IPS DF 19.7 (cell line): Measurements from ENCODE around the gene TRABD2B.

Experiments used
- DNase-seq: peaks from one replicate; pipeline ENCODE4 v3.0.0-alpha.2; 2013; ENCODE audit warnings: low read depth, low spot score

TRABD2B gene

DNA sequence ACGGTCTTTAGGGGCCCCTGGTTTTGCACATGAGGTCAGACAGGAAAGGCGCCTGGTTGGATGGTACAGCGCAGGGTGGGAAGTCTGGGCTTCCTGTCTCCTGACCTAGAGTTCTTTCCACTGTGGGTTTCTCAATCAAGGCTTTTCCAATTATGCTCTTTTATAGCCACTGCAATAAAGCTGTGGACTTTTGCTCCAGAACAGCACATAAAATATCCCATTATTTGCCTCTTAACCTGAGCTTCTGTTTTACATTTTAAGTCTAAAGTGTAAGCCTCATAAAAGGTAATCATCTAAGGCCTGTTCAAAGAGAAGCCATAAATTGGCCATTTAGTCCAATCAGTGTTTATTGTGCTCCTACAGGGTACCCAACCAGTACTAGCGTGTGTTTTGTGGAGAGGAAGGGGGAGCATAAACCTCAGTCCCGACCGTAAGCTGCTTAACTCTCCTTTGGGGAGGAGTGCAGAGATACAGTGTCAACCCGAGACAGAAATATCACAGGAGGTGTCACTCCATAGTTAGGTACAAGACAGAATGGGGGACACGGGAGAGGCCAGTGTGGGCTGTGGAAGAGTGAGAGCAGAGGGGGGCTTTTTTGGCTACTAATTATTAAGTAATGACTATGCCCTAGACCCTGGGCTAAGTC, 270.0 kb downstream of the TRABD2B start:
- no peak for DNase-seq

GRCh38 chr1:47725992-47726855, 271.0 kb downstream of the TRABD2B start:
- DNase-seq, result peak; percentile 50

- no peak for DNase-seq
Observed at GRCh38 chr1:47725511-47725991, 271.6 kb downstream of the TRABD2B start.

DNA sequence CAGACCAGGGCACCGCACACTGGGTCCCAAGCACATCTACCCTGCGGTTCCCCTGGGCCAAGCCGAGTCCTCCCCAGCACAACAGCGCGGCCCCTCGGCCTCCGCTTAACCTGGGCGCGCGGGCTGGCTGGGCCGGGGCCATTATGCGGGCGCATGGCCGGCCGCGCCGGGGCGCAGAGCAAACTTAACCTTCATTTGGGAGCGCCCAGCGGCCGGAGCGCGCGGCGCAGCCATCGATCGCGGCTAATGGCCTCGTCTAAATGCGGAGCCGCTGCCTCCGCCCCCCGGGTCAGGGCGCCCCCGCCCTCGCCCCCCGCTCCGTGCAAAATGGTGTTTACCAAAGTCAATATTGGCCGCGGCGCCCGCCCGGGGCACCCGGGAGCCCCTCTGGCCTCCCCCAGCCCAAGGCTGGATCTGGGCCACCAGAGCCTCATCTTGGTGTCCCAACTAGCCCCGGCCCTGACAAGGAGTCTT, 272.1 kb downstream of the TRABD2B start:
- DNase-seq, result no peak

- DNase-seq, result no peak
Observed at GRCh38 chr1:47724432-47724999, 272.7 kb downstream of the TRABD2B start.

- no peak for DNase-seq
Observed at GRCh38 chr1:47722909-47723580, 274.1 kb downstream of the TRABD2B start.

- no peak for DNase-seq
Observed at GRCh38 chr1:47722101-47722500, 275.1 kb downstream of the TRABD2B start.

DNA sequence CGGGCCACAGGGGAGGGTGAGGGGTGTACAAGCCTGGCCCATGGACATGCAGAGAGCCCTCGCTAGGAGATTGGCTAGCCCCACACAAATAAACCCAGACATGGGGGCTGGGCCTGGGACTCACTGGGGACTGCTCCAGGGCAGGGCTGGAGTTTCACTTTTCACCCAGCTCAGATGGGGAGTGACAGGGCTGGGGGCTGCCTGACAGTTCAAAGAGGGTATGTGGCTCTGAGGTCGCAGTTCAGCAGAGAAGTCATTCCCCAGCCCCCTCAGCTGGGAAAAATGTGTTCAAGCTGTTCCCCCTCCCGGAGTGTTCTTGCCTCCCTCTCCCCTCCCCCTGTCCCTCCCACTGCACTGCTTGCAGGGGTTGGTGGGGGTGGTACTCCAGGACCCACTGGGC, 277.1 kb downstream of the TRABD2B start:
- no peak for DNase-seq

GRCh38 chr1:47717341-47717740, 279.8 kb downstream of the TRABD2B start:
- no peak for DNase-seq

DNA sequence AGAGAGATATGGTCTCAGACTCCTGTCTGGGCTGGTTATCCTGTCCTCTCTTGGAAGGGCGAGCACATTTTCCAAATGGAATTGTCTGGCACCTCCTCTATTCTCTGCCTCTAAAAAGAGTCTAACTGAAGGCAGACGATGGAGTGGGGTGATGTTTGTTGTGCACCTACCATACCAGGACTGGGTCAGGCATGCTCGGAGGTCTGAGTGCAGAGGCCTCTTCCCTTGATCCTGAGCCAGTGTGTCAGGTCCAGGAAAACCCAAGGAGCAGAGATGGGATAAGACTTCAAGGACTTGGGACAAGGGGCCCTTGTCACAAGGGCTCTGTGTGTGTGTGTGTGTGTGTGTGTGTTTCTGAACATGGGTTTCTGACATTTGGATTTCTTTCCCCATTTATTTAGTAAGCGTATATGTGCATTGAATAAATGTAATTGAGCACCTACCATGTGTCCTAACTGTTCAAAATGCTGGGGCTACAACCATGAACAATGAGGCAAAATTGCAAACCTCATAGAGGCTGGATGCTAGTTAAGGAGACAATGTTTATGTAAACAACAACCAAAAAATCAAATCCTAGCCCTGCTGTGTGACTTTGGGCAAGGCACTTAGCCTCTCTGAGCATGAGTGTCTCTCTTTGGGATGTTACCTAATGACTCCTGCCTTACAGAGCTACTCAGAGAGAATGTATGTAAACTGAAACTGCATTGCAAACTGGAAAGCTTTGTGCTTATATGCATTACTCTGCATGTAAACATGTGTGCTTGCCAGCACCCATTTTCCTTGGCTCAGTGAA, 283.0 kb downstream of the TRABD2B start:
- no peak for DNase-seq

GRCh38 chr1:47713333-47713953, 283.7 kb downstream of the TRABD2B start:
- DNase-seq, result no peak

DNA sequence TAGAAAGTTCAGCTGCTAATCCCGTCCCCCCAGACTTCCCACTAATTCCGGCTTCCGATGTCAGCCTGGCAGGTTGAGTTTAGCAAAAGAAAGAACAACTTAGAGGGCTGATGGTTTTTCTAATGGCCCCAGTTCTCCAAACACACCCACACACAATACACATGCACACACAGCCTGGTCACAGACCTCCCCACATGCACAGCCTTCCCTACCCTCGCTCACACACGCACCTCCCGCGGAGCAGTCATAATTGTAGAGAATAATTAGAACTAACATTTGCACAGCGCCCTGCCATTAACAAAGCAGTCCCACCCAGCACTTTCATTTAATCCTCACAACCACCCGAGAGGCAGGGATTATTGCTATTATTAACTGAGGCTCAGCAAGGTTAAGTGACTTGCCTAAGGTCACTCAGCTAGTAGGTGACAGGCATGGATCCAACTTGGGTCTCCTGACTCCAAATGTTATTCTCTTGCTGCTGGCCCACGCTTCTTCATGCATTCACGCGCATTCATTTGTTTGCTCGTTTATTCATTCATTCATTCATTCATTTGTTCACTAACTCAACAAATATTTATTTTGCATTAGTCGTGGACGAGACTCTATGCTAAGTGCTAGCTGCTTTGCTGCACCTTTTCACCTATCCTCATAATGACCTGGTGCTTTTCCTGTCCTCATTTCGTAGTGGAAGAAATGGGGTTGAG, 284.4 kb downstream of the TRABD2B start:
- no peak for DNase-seq

DNA sequence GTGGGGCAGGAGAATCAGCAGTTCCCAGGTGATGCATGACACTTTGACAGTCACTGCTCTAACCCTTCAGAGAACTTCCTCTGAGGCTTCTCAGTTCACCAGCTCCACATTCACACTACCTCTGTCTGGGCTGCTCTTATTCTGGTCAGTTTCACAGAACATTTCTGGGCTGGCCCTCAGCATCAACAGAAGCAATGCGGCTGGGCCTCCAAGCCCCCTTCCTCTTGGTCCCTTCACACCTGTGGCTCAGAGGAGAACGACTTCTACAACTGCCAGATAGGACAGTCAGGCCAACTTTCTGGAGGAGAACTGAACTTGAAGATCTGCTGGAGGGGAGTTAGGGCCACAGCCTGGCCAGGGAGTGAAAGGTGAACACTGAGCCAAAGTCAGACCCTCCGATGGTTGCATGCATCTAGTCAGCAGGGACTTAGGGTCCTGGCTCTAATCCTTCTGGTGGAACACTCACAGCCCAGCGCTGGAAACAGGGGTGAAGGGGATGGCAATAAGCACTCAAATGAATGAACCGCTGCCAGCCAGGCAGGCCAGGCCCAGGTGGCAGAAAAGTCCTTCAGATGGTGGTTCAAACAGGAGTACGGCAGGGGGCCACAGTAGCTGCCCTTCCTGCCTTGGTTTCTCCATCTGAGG, 285.2 kb downstream of the TRABD2B start:
- DNase-seq, result no peak

DNA sequence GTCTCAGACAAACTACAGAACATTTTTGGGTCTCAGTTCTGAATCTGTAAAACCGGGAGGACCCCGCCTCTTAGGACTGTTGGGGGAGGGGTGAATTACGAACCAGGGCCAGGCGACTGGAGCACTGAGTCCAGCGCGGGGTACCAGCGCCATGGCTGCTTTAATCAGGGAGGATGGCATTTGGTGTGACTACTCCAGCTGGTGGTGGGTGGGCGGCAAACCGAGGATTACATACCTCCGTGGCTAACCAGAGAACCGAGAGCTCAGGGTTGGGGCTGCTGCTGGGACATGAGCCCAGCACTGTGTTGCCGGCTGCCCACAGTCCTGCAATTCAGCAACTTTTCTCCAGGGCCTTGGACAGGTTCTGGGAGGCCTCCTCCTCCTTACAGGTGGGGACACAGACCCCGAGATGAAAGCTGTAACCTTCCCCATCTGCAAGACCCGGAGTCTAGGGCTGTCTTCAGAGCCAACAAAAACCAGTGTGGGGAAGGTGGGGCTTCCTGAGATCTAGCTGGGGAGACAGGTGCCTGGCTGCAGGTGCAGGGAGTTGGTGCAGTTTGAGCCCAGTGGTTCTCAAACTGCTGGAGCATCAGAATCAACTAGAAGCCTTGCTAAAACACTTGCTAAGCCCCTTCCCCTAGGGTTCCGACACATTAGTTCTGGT, 285.9 kb downstream of the TRABD2B start:
- no peak for DNase-seq
